GM19025 (cell line): ENCODE data around the gene SCAPER.
"Not testable (repeated sequence)": the region's sequence is repeated elsewhere in the genome, so short reads cannot be mapped to it uniquely, and the experiment has no call there.

Experiments
- ATAC-seq: cut with Tn5 transposase; IDR thresholded peaks from one replicate; pipeline ENCODE4 v1.9.1; 2021; ENCODE audit warnings: mild to moderate bottlenecking, low read depth, moderate library complexity; ENCODE audit not compliant: unreplicated experiment

The SCAPER gene

DNA sequence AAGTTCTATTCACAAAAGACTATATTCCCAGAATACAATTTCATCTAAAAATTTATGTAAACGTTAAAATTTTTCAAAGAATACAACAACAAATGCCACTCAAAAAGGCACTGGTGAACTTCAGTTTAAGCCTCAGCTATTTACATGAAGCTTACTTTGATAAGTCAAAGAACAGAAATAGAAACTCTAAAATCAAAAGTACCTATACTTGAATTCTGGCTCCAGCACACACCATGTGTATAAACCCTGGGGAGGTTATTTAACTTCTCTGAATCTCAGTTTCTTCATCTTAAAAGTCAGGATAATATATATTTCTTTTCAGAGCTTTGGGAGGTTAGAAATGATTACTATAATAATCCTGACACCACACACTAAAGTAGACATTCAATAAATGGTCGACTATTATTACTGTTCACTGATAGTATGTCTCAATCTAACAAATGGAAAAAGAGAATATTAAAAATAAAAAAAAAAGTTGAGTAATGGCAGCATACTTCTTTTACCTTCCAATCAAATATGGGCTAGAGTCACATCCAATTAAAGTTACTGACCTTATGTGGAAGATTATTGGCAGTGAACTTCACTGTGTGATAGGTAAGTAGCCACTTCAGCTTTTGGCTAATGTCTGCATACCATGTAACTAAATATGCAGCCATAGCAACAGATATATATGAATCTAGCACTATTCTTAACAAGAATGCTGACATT lies 320.1 kb downstream of the SCAPER start:
- ATAC-seq, result no peak

DNA sequence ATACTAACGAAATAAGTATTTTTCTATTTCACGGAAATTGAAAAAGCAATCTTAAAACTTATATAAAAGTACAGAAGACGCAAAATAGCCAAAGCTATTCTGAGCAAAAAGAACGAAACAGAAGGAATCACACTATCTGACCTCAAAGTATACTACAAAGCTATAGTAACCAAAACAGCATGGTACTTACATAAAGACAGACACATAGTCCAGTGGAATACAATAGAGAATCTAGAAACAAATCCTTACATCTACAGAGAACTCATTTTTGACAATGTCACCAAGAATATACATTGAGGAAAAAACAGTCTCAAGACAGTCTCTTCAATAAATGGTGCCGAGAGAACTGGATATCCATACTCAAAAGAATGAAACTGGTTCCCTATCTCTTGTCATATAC lies 322.6 kb downstream of the SCAPER start:
- ATAC-seq, result no peak

DNA sequence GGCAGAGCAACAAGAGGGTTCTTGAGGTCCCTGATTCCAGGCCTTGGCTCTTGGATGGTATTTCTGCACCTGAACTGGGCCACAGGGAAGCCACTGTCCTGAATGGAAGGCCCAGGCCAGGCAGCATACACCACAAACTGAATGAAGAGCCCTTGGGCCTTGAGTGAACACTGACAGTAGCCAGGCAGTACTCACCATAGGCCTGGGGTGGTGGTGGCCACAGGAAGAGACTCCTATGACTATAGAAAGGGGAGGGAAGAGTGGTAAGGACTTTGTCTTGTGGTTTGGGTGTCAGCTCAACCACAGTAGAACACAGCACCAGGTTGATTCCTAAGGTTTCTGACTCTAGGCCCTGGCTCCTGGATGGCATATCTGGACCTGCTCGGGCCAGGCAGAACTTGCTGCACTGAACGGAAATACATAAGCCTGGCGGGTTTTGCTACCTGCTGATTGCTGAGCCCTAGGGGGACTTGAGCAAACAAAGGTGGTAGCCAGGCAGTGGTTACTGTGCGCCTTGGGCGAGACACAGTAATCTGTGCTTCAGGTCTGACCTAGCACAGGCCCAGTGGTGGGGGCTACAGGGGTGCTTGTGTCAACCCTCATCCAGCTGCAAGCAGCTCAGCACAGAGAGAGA lies 327.1 kb downstream of the SCAPER start:
- ATAC-seq, result no peak

DNA sequence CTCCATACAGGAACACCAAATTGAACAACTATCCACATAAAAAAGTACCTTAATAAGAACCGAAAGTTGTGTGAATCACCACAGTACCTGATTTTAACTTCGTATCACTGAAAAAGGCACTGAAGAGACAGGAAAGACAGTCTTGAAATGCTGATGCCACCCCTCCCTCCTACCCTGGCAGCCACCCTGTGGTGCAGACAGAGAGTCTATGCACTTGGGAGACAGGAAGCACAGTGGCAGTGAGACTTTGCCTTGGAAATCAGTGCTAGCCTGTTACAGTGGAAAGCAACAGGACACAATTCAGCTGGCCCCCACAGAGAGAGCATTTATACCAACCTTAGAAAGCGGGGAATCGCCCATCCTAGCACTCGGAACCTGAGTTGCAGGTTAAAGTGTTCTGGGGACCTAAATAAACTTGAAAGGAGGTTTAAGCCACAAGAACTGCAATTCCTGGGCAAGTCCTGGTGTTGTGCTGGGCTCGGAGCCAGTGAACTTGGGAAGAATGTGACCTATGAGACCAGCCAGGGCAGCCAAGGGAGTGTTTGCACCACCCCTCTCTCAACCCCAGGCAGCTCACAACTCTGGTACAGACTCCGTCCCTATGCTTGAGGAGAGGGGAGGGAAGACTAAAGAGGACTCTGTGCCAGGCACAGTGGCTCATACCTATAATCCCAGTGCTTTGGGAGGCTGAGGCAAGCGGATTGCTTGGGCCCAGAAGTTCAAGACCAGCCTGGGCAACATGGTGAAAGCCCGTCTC lies 328.4 kb downstream of the SCAPER start:
- no peak for ATAC-seq

DNA sequence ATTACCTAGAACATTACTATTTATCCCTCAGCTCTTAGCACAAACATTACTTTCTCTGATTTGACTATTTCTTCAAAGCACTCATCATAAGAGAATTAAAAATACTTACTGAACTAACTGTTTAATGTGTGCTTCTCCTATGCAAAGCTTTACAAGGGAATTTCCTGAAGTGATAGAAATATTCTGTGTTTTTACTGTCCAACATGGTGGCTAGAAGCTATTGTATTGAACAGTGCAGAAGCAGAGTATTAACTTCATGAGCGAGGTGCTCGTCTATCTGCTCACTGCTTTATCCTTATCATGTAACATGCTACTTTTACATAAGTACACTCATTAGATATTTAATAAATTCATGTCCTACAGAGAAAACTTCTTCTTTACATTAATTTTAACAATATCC lies 329.5 kb downstream of the SCAPER start:
- peak; percentile 32 for ATAC-seq

DNA sequence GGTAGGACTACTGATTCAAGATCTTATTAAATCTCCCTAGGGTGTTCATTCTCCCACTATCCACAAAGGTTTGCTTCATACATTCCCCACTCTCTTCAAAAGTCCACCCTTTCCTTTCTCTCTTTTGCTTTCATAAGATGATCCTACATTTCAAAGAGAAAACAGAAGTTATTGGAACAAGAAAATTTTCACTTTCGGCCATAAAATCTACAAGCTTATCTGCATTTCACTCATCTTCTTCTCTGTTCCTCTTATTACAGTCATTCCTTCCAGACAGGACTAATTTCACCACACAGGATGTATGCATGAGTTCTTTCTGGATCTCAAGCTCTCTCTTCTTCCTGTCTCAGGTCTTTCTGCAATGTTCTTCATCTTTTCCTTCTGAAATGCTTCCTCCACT lies 329.9 kb downstream of the SCAPER start:
- ATAC-seq, result peak; percentile 86

DNA sequence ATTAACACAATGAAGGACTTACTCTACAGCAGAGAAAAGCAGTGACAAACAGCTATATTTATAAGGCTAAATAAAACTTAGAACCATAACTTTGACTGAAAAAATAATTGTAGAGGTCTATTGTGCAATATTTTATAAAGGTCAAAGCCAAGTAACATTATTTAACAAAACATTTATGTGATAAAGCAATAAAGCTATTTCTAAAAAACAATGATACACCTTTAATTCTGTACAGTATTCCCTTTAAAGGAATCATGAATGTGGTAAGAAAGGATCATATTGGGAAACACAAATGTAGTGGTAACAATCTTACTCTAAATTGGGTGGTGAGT lies 332.2 kb downstream of the SCAPER start:
- ATAC-seq, result no peak

DNA sequence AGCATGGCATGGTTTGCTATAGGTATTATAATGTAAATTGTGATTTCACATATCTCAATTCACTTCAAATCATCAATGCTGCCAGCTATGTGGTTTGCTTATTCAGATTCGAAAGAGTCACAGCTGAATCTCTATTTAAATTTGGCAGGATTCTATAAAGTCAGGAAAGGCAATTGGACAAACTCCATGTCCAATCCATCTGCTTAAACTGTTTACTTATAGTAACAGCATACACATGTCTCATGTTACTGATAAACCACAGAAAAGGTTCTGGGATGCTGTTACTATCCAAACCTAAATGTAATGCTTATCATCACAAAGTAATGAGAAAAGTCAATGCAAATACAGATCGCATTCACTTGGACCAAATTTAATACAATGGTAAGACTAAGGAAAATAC lies 338.9 kb downstream of the SCAPER start:
- ATAC-seq, result no peak

DNA sequence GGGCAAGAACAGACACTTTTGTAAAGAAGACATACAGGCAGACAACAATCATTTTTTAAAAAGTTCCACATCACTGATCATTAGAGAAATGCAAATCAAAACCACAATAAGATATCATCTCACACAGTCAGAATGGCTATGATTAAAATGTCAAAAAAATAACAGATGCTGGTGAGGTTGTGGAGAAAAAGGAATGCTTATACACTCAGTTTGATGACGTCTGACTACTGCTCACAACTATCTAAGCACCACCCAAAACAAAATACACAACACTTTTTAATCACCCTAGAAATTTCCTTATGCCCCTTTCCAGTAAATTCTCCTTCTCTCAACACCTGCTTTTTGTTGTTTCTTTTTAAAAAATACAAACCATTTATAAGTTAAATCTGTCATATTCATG lies 339.8 kb downstream of the SCAPER start:
- no peak for ATAC-seq

DNA sequence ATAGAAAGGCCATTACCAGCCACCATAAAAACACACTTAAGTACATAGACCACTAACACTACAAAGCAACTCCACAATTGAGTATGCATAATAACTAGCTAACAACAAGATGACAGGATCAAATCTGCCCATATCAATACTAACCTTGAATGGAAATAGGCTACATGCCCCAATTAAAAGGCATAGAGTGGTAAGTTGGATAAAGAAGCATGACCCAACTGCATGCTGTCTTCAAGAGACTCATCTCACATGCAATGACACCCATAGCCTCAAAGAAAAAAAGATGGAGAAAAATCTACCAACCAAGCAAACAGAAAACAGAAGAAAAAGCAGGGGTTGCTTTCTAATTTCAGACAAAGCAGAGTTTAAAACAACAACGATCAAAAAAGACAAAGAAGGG lies 349.9 kb downstream of the SCAPER start:
- no peak for ATAC-seq

DNA sequence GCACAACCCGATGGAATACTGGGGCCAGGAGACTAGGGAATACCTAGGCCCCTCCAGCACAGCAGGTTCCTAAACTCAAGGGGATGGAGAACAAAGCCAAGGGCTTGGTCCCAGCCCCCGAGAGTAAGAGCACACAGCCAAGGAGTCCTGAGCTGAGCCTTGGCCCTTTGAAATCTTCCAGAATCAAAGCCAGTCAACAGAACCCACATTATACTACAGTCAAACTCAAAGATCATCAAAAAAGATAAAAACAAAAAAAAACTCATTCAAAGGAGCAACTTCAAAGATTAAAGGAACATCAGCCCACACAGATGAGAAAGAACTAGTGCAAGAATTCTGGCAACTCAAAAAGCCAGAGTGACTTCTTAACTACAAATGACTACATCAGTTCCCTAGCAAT lies 351.6 kb downstream of the SCAPER start:
- ATAC-seq, result no peak

DNA sequence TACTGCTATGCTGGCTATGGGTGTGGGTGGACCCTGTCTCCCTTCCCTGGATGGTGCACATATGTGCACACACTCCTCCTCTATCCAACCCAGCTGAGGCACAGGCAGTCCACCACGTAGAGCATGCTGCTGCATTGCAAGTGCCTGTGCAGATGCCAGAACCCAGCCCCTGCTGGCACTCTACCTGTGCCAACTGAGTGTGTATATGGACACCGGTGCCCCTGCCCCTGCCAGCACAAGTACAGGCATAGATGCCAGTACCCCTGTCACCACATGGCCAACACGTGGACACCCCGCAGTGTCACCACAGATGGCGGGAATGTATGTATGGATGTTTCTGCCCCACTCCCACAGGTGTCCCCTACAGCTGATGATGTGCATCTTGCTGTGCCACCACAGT lies 352.0 kb downstream of the SCAPER start:
- no peak for ATAC-seq

DNA sequence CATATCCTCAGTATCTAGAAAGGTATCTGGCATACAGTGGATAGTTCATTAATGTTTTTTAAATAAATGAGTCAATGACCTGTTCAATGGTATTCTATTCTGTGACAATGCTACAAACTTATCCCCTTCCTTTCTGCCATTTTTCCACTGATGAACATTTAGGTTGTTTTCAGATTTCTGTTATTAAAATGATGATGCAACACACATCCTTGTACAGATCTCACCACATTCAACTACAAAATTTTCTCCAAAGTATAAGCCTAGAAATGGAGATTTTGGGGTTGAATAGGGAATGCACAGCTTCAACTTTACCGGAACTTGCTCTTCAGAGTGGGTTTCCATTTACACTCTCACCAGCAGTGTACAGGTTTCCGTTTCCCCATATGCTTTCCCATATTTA lies 358.3 kb downstream of the SCAPER start:
- ATAC-seq, result no peak

DNA sequence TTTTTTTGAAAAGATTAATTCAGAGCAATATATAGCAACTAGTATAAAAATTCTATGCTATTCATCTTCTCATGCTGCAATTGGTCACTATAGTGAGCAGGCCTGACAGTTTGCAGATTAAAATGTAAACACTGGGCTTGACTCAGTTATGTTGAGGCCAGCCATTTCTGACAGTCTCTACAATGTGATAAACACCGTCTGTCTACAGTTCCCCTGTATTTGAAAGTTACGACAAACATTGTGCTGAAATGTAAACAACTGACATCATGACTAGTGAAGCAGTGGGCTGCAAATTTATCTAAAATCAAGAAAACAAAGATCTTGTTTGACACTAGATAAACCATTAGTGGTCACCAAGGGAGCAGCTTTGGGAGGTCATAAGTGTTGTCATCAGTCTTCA lies 371.1 kb downstream of the SCAPER start:
- no peak for ATAC-seq

DNA sequence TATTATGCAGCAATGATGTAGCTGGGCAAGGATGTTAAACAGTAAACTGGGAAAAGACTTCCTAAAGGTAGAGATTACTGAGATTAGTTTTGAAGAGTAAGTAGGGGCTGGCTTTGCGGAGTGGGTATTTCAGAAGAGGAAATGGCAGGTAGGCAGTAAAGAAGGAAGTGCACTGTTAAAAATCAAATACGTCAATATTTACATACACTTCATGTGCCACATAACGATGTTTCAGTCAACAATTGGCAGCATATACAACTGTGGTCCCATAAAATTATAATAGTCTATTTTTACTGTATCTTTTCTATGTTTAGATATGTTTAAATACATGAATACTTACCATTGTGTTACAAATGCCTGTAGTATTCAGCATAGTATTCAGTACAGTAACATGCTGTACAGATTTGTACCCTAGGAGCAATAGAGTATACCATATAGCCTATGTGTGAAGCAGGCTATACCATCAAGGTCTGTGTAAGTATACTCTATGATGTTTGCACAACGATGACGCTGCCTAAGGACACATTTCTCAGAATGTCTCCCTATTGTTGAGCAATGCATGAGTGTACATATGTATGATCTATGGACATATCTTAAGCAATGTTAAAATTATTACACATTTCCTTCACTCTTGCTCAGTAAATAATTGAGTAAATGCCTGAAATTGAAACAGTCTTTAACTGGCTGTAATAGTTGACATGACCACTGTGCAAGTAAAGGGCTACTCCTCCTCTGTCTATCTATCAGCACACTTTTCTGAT lies 371.9 kb downstream of the SCAPER start:
- ATAC-seq, result no peak

DNA sequence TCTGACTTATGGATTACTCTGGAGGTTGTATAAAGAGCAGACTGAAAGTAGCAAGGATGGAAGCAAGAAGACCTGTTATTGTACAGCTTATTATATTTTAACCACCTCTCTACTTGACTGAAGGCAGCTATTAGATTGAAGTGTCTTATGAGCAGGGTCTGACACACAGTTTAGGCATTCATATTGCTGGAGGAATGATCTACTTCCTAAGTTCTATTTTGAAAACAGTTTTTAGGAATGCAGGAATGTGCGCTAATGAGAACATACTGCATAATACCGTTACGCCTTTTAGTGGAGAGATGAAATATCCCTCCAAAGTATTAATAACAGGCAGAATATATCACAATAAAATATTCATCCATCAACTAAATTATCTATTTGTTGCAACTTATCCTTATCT lies 375.2 kb downstream of the SCAPER start:
- ATAC-seq, result no peak

DNA sequence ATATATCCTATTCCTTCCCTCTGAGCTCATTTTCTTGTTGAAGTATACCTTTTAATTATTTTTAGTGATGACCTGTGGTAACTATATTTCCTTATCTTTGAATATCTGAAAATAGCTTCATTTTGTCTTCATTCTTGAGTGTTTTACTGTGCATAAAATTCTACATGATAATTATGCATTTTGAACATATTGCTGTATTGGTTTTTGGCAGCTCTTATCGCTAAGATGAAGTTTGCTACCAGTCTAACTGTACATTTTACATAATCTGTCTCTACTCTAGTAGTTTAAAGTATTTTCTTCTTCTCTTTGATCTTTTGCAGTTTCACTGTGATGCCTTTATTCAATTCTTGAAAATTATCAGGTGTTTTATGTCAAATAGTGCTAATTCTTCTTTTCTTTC lies 379.0 kb downstream of the SCAPER start:
- ATAC-seq, result no peak

DNA sequence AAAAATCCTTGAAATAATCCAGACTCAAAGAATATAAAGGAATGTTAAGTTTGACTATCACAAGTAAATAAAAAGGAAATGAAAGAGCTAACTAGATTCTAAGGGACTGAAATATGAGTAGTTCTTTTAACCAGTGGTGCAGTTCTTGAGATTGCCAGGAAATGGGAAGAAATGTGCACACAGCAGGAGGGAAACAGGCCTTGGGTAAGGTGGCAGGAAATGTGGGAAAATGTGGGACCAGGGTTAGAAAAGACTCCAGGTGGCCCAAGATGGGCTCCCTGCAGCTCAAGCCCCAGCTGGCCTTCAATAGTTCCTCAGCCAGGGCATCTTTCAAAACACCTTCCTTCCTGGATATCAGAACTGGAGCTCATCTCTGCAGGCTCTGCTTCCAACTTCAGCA lies 387.2 kb downstream of the SCAPER start:
- no peak for ATAC-seq

DNA sequence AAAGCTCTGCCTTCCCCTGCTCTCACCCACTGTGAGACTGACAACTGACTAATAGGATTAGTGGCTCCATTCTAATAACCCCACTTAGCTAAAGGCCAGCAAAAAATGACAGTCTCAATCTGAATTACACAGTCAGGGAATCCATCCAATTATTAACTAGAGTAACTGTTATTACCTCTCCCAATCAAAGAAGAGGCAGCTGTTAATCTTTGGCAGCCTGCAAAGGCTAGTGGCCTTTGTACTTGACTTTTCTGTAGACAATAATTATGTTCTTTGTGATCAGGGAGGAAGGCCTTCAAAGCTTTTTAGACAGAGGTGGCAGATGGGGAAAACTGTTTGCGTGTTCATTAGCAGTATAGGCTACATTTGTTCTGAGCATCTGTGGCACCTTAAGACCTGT lies 390.9 kb downstream of the SCAPER start:
- no peak for ATAC-seq

DNA sequence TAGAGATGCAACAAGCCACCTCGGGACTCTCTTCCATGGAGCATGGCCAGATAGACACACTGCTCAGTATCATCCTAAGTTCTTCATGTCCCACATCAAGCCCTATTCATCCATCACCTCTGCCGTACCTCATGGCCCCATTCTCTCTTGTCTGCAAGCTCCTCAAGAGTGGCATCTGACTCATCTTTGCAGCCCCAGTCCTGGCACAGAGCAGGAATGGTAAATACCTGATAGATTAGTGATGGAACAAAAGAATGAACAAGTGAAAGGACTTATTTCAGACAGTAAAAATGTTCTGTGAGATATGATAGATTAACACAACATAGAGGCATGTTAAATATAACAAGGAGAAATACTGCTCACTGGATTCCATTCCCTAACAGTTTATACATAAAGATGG lies 392.2 kb downstream of the SCAPER start:
- no peak for ATAC-seq

DNA sequence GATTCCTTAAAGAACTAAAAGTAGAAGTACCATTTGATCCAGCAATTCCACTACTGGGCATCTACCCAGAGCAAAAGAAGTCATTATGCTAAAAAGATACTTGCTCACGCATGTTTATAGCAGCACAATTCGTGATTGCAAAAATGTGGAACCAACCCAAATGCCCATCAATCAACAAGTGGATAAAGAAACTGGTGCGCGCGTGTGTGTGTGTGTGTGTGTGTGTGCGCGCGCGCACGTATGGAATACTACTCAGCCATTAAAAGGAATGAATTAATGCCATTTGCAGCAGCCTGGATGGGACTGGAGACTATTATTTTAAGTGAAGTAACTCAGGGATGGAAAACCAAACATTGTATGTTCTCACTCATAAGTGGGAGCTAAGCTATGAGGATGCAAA lies 394.5 kb downstream of the SCAPER start:
- ATAC-seq, result not testable (repeated sequence)
